B cell (primary cell): Measurements from ENCODE around the gene ZC3HAV1. TPM values are rescaled to one million over a fixed set of nuclear protein-coding genes. Genes with fewer than 3 reads are reported as not detected.

Experiments used
- ATAC-seq: fragments of 200-7000 bp; cut with Tn5 transposase; one replicate; pipeline ENCODE4 v1.10.0; 2021; ENCODE audit warnings: low read depth, mild to moderate bottlenecking, moderate number of reproducible peaks, moderate library complexity
- CTCF ChIA-PET: fragments of 350-600 bp; sonication (Branson Sonifier 250); formaldehyde crosslinking; loops from one replicate; lab custom pipeline; 2021; ENCODE audit warnings: antibody characterized with exemption, inconsistent platforms; lab: Charles Lee
- POLR2A ChIA-PET: fragments of 350-600 bp; sonication (Branson Sonifier 250); formaldehyde crosslinking; loops from one replicate; lab custom pipeline; 2021; ENCODE audit warnings: antibody characterized with exemption; lab: Charles Lee
- DNase-seq: peaks from one replicate; pipeline ENCODE4 v3.0.0; 2013
- H2AFZ ChIP-seq: 2 replicates; pipeline ENCODE4 v1.6.1; 2012; ENCODE audit warnings: mild to moderate bottlenecking, low read depth, low read length; ENCODE audit not compliant: insufficient read depth, poor library complexity, severe bottlenecking
- H3K27ac ChIP-seq, 2 donors: 1 replicate in 1 of 2; 2 replicates in 1 of 2; pipeline ENCODE4 v1.5.1; 2012 to 2013; ENCODE audit warnings: low read length in 2 of 2, mild to moderate bottlenecking in 2 of 2, moderate library complexity in 1 of 2
- H3K27me3 ChIP-seq, 4 experiments: fragments of 200-600 bp in 1 of 4; sonication (generic) in 1 of 4; replicated peaks in 1 of 4; 1 replicate in 2 of 4; 2 replicates in 2 of 4; pipeline versions ENCODE4 v1.6.1 to v1.7.0; 2013 to 2016; ENCODE audit warnings: low read length in 3 of 4, mild to moderate bottlenecking in 2 of 4, mixed read lengths in 1 of 4, moderate library complexity in 1 of 4; ENCODE audit not compliant: insufficient read depth in 4 of 4, control insufficient read depth in 3 of 4; ENCODE audit errors: control extremely low read depth in 1 of 4
- H3K36me3 ChIP-seq, 2 experiments: replicated peaks in 1 of 2; 1 replicate in 1 of 2; 2 replicates in 1 of 2; pipeline versions ENCODE4 v1.6.1 to v1.7.1; 2013; ENCODE audit warnings: low read length in 1 of 2; ENCODE audit not compliant: insufficient read depth in 2 of 2, control insufficient read depth in 1 of 2; ENCODE audit errors: control extremely low read depth in 1 of 2, extremely low read depth in 1 of 2
- H3K4me1 ChIP-seq, 2 donors: fragments of 200-600 bp in 1 of 2; sonication (generic) in 1 of 2; 1 replicate in 1 of 2; 2 replicates in 1 of 2; pipeline versions ENCODE4 v1.5.1 to v1.6.1; 2013 to 2017; ENCODE audit warnings: low read length in 2 of 2; ENCODE audit not compliant: control insufficient read depth in 2 of 2, insufficient read depth in 2 of 2
- H3K4me2 ChIP-seq: replicated peaks from 2 replicates; pipeline ENCODE3; 2012; ENCODE audit warnings: mild to moderate bottlenecking, low read depth, low read length; ENCODE audit not compliant: poor library complexity, severe bottlenecking
- H3K4me3 ChIP-seq, 5 experiments: fragments of 200-600 bp in 1 of 5; sonication (generic) in 1 of 5; 1 replicate in 3 of 5; 2 replicates in 2 of 5; pipeline versions ENCODE4 v1.5.1 to v1.7.0; 2011 to 2016; ENCODE audit warnings: low read length in 4 of 5, mild to moderate bottlenecking in 4 of 5, low read depth in 2 of 5, control low read depth in 1 of 5, moderate library complexity in 1 of 5; ENCODE audit not compliant: insufficient read depth in 1 of 5; ENCODE audit errors: control extremely low read depth in 1 of 5, extremely low read depth in 1 of 5
- H3K79me2 ChIP-seq: fragments of 200-600 bp; sonication (generic); one replicate; pipeline ENCODE4 v1.6.0; 2016; ENCODE audit warnings: low read length; ENCODE audit not compliant: control insufficient read depth, insufficient read depth
- H3K9ac ChIP-seq: fragments of 200-600 bp; sonication (generic); 2 replicates; pipeline ENCODE4 v1.6.1; 2017; ENCODE audit warnings: mild to moderate bottlenecking, low read length, moderate library complexity
- H3K9me3 ChIP-seq, 3 donors: one replicate each; pipeline versions ENCODE4 v1.6.1 to v1.7.1; 2013; ENCODE audit warnings: low read length in 2 of 3; ENCODE audit not compliant: control insufficient read depth in 2 of 3, insufficient read depth in 1 of 3; ENCODE audit errors: control extremely low read depth in 1 of 3
- H4K20me1 ChIP-seq: 2 replicates; pipeline ENCODE4 v1.6.0; 2012; ENCODE audit warnings: mild to moderate bottlenecking, low read length; ENCODE audit not compliant: insufficient read depth, control insufficient read depth, poor library complexity, severe bottlenecking
- H3K27ac Mint-ChIP-seq: one replicate; pipeline ENCODE4 v1.8.0; 2021; ENCODE audit warnings: mixed read lengths
- H3K27me3 Mint-ChIP-seq: one replicate; pipeline ENCODE4 v1.8.0; 2021; ENCODE audit warnings: mixed read lengths
- H3K4me1 Mint-ChIP-seq: one replicate; pipeline ENCODE4 v1.8.0; 2021; ENCODE audit warnings: mixed read lengths
- H3K4me3 Mint-ChIP-seq: one replicate; pipeline ENCODE4 v1.8.0; 2021; ENCODE audit warnings: mixed read lengths
- H3K9me3 Mint-ChIP-seq: one replicate; pipeline ENCODE4 v1.8.0; 2022; ENCODE audit warnings: mixed read lengths; ENCODE audit not compliant: insufficient read depth
- CTCF ChIP-seq: fragments of 200-600 bp; IDR thresholded peaks from one replicate; pipeline ENCODE4 v1.8.0; 2022; ENCODE audit warnings: antibody characterized with exemption, mild to moderate bottlenecking
- EZH2 ChIP-seq: IDR thresholded peaks from 2 replicates; pipeline ENCODE4 v1.6.1; 2012; ENCODE audit warnings: borderline replicate concordance, low read depth, mild to moderate bottlenecking, moderate library complexity, low read length; ENCODE audit not compliant: insufficient read depth, poor library complexity, severe bottlenecking
- WGBS: methylation state at CpG from one replicate; pipeline ENCODE4 v1.1.5; 2013; ENCODE audit warnings: missing lambda C conversion rate; ENCODE audit not compliant: insufficient coverage; 5-methylcytosine and 5-hydroxymethylcytosine counted together
- intact Hi-C: fragments of 100-400 bp; cut with micrococcal nuclease; formaldehyde crosslinking; loops from one replicate; pipeline ENCODE4 v1.10.0; 2022
- polyA plus RNA-seq: library from polyadenylated mRNA; depleted of rRNA; stranded (reverse); fragments of >200 nt; gene quantifications from 2 replicates; pipeline ENCODE4 v1.2.3, GENCODE V29; 2012
- total RNA-seq, 2 donors: library from RNA; stranded (reverse); fragments of 120-200 nt in 1 of 2; gene quantifications; 1 replicate in 1 of 2; 2 replicates in 1 of 2; pipeline versions ENCODE4 v1.2.3 to v1.2.4, GENCODE V29; 2013 to 2022

Gene ZC3HAV1
- total and polyA plus RNA-seq, 2 donors (not counting 1 experiment from before 2014, with no cell fraction given): 45.9 to 101 TPM

DNA sequence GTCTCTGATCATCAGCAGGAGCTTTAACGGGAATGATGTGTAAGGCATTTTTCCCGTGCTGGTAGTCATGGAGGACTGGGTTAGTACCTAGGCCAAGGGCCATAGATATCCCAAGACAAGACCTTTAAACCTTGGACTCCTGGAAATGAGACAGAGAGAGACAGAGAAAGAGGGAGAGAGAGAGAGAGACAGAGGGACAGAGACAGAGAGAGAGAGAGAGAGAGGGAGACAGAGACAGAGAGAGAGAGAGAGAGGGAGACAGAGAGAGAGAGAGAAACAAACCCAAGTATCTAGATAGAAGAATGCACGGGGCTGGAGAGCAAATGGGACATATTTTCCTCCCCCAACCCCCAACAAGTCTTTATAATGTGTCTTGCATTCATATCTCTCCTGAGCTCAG lies 22.3 kb downstream of the ZC3HAV1 start:
- H3K4me3 Mint-ChIP-seq: no peak overlapping the region
- Histone ChIP-seq H3K27ac (peak overlapping the region in 1 of 2 donors; percentile 37), H3K9me3 (peaks cover 0 to 8% (median 6%) of the 10 kb centered on the region in 3 donors), H4K20me1 (peaks cover 92% of the 10 kb centered on the region), H3K27me3 (no peaks in the 10 kb centered on the region), H3K9ac (no peak overlapping the region), H3K4me3 (no peak overlapping the region), H3K4me2 (no peak overlapping the region), H2AFZ (no peak overlapping the region), H3K4me1 (peaks cover 7 to 13% of the 10 kb centered on the region in 2 donors), H3K79me2 (peaks cover 100% of the 10 kb centered on the region), H3K36me3 (peaks cover 4 to 83% of the 10 kb centered on the region in 2 experiments)
- WGBS: 100% methylated on average over 1 of the region's 3 CpGs
- H3K27me3 Mint-ChIP-seq: no peaks in the 10 kb centered on the region
- peaks cover 6% of the 10 kb centered on the region for H3K9me3 Mint-ChIP-seq
- intact Hi-C loops: no loop called here
- no peak for ATAC-seq
- ChIA-PET POLR2A (no interaction called here), CTCF (interaction anchor here (0.7 to 3.0 kb wide), 2 partner anchors 12 to 15 kb away, joined by 3 to 12 read pairs; no protein-coding TSS in a partner anchor)
- H3K4me1 Mint-ChIP-seq: peaks cover 47% of the 10 kb centered on the region
- TF ChIP-seq CTCF: no peak
- TF ChIP-seq EZH2: no peak
- H3K27ac Mint-ChIP-seq: peak overlapping the region; percentile 38
- no peak for DNase-seq

- Histone ChIP-seq H3K27me3 (no peaks in the 10 kb centered on the region), H3K27ac (peak overlapping the region in 1 of 2 donors; percentile 37), H3K4me2 (no peak overlapping the region), H3K79me2 (peaks cover 100% of the 10 kb centered on the region), H3K9me3 (peaks cover 0 to 8% (median 6%) of the 10 kb centered on the region in 3 donors), H3K36me3 (peaks cover 4 to 84% of the 10 kb centered on the region in 2 experiments), H2AFZ (no peak overlapping the region), H3K4me1 (peaks cover 0 to 5% of the 10 kb centered on the region in 2 donors), H3K4me3 (no peak overlapping the region), H3K9ac (no peak overlapping the region), H4K20me1 (peaks cover 93% of the 10 kb centered on the region)
- Mint-ChIP-seq H3K27me3 (no peaks in the 10 kb centered on the region), H3K4me1 (peaks cover 39% of the 10 kb centered on the region), H3K4me3 (no peak overlapping the region), H3K9me3 (peaks cover 6% of the 10 kb centered on the region), H3K27ac (peak overlapping the region; percentile 38)
- ATAC-seq: no peak
- POLR2A ChIA-PET: interaction anchor here (0.7 kb wide), 1 partner anchor 28 kb away, joined by 3 read pairs; no protein-coding TSS in a partner anchor
- CTCF ChIA-PET: interaction anchor here (3.0 to 4.0 kb wide), 2 partner anchors 8 to 11 kb away, joined by 12 to 15 read pairs; no protein-coding TSS in a partner anchor
- TF ChIP-seq EZH2 (no peak), CTCF (no peak)
- intact Hi-C loops: loop anchor here (1.0 kb wide), 1 partner anchor 9 kb away; no protein-coding TSS in a partner anchor
- no peak for DNase-seq
- no CpG with 5 or more reads among the region's 2 CpGs for WGBS
Observed at GRCh38 chr7:139086454-139086853, 23.1 kb downstream of the ZC3HAV1 start.
